Measurements from ENCODE around the gene TP53RK. TPM values are rescaled to one million over a fixed set of nuclear protein-coding genes. Genes with fewer than 3 reads are reported as not detected.

The TP53RK gene
- total and polyA plus RNA-seq, 4 donors = 4.7 to 12.8 (median 6.8) TPM

GRCh38 chr20:46723039-46723438, 33.8 kb upstream of the TP53RK start:
- Histone ChIP-seq H3K4me3 (ENCODE audit: low read depth in 1 of 3, low read length in 3 of 3) (no peak overlapping the region), H3K9ac (ENCODE audit: low read depth in 1 of 2, low read length in 2 of 2) (no peak overlapping the region), H3K9me3 (ENCODE audit: control insufficient read depth in 4 of 4, low read length in 3 of 4) (no peaks in the 10 kb centered on the region), H3K27me3 (ENCODE audit: control insufficient read depth in 4 of 4, insufficient read depth in 4 of 4, low read length in 3 of 4) (no peaks in the 10 kb centered on the region), H3K27ac (ENCODE audit: low read depth in 1 of 2, low read length in 2 of 2) (no peak overlapping the region), H3K36me3 (ENCODE audit: control insufficient read depth in 4 of 4, insufficient read depth in 3 of 4, low read depth in 1 of 4, low read length in 3 of 4) (peaks cover 1 to 17% (median 10%) of the 10 kb centered on the region in 4 donors), H3K4me1 (ENCODE audit: control insufficient read depth in 4 of 4, insufficient read depth in 4 of 4, low read length in 3 of 4) (peaks cover 0 to 2% (median 0%) of the 10 kb centered on the region in 4 donors)
- WGBS = 97% methylated on average over 1 of the region's 1 CpG
- DNase-seq (ENCODE audit: low spot score) = no peak
- TF ChIP-seq NR2F2 (IDR thresholded peaks at IDR 0.05) = no peak
- no peak for TF ChIP-seq MAX (IDR thresholded peaks at IDR 0.05)
- no peak for TF ChIP-seq TAF1 (conservative IDR thresholded peaks at IDR 0.05)
- no peak for TF ChIP-seq CTCF (IDR thresholded peaks at IDR 0.05; ENCODE audit: low read depth, low read length, missing input control)
- no peak for TF ChIP-seq GABPA (IDR thresholded peaks at IDR 0.05 in 1 of 2, conservative IDR thresholded peaks at IDR 0.05 in 1 of 2)
- no peak for TF ChIP-seq YY1 (IDR thresholded peaks at IDR 0.05)
- TF ChIP-seq HNF4A (conservative IDR thresholded peaks at IDR 0.05) = no peak
- TF ChIP-seq REST (IDR thresholded peaks at IDR 0.05) = no peak
- TF ChIP-seq JUND (IDR thresholded peaks at IDR 0.05) = no peak
- TF ChIP-seq RXRA (IDR thresholded peaks at IDR 0.05) = no peak
- TF ChIP-seq SP1 (IDR thresholded peaks at IDR 0.05) = no peak
- no peak for TF ChIP-seq FOXA2 (IDR thresholded peaks at IDR 0.05)
- TF ChIP-seq ATF3 (IDR thresholded peaks at IDR 0.05) = no peak
- no peak for TF ChIP-seq EGR1 (IDR thresholded peaks at IDR 0.05; ENCODE audit: low read depth in 2 of 2)
- TF ChIP-seq HNF4G (IDR thresholded peaks at IDR 0.05) = no peak
- TF ChIP-seq ZBTB33 (IDR thresholded peaks at IDR 0.05) = no peak
- no peak for TF ChIP-seq RAD21 (IDR thresholded peaks at IDR 0.05)
- TF ChIP-seq FOXA1 (IDR thresholded peaks at IDR 0.05) = no peak
